ENCODE results near the gene TRIM34. TPM values are rescaled to one million over a fixed set of nuclear protein-coding genes. Genes with fewer than 3 reads are reported as not detected.

The TRIM34 gene
- polyA plus RNA-seq, 1 donor (not counting 4 experiments of a cell fraction or from before 2014, with no cell fraction given) = 20.5 TPM

DNA sequence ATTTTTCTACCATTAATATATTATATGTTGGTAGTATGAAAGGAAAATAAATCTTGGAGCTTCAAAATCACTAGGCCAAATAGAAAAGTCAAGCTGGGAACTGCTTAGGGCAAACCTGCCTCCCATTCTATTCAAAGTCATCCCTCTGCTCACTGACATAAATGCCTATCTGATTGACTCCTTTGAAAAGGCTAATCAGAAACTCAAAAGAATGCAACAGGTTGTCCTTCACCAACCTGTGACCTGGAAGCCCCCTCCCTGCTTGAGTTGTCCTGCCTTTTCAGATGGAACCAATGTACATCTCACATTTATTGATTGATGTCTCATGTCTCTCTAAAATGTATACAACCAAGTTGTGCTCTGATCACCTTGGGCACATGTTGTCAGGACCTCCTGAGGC lies 3.2 kb upstream of the TRIM34 start:
- H3K9ac ChIP-seq (ENCODE audit: control insufficient read depth, extremely low read depth, insufficient read depth, low read length) = peak overlapping the region; percentile 50
- peak overlapping the region; percentile 82 for H3K4me2 ChIP-seq (ENCODE audit: control insufficient read depth, extremely low read depth, insufficient read depth, low read depth, low read length)

GRCh38 chr11:5622802-5623201 lies 2.0 kb upstream of the TRIM34 start:
- H2AFZ ChIP-seq (ENCODE audit: control insufficient read depth, low read length) = no peak overlapping the region
- no peak overlapping the region for H3K4me3 ChIP-seq (ENCODE audit: control insufficient read depth in 2 of 3, extremely low read depth in 1 of 3, insufficient read depth in 2 of 3, low read depth in 1 of 3, low read length in 3 of 3)
- no peaks in the 10 kb centered on the region for H3K36me3 ChIP-seq (ENCODE audit: control insufficient read depth in 2 of 2, extremely low read depth in 1 of 2, insufficient read depth in 2 of 2, low read length in 2 of 2)
- dilution Hi-C loops (cut with MboI; ENCODE audit: extremely low pct_ligation_motif_present, low sequenced_read_pairs) = no loop called here
- no peaks in the 10 kb centered on the region for H3K9me3 ChIP-seq (ENCODE audit: control insufficient read depth, low read depth, low read length)
- no peaks in the 10 kb centered on the region for H3K9me1 ChIP-seq (ENCODE audit: control insufficient read depth, extremely low read depth, insufficient read depth, low read length)
- no peak overlapping the region for H3K27ac ChIP-seq (ENCODE audit: control insufficient read depth, insufficient read depth, low read length)
- no peaks in the 10 kb centered on the region for H4K20me1 ChIP-seq (ENCODE audit: control insufficient read depth, extremely low read depth, insufficient read depth, low read length)
- no peaks in the 10 kb centered on the region for H3K27me3 ChIP-seq (ENCODE audit: control insufficient read depth, extremely low read depth, insufficient read depth, low read length)
- TF ChIP-seq EZH2 (IDR thresholded peaks at IDR 0.05; ENCODE audit: low read length) = no peak
- no peak for TF ChIP-seq CTCF (optimal IDR thresholded peaks at IDR 0.05 in 1 of 3, IDR thresholded peaks at IDR 0.05 in 1 of 3, conservative IDR thresholded peaks at IDR 0.05 in 1 of 3; ENCODE audit: extremely low read depth in 1 of 3, insufficient read depth in 2 of 3, low read length in 3 of 3)
- H3K79me2 ChIP-seq (ENCODE audit: control insufficient read depth, insufficient read depth, low read length) = no peaks in the 10 kb centered on the region
- H3K9ac ChIP-seq (ENCODE audit: control insufficient read depth, extremely low read depth, insufficient read depth, low read length) = no peak overlapping the region
- no peak for DNase-seq (ENCODE audit: low read depth, low spot score)
- peaks cover 52% of the 10 kb centered on the region for H3K4me1 ChIP-seq (ENCODE audit: control insufficient read depth, extremely low read depth, insufficient read depth, low read length)
- FAIRE-seq = no peak
- H3K4me2 ChIP-seq (ENCODE audit: control insufficient read depth, extremely low read depth, insufficient read depth, low read depth, low read length) = no peak overlapping the region

More for the DNA sequence above, 3.2 kb upstream of the TRIM34 start:
- H3K4me1 ChIP-seq (ENCODE audit: control insufficient read depth, extremely low read depth, insufficient read depth, low read length) = peaks cover 52% of the 10 kb centered on the region
- peak overlapping the region in 1 of 3 experiments; percentile 61 for H3K4me3 ChIP-seq (ENCODE audit: control insufficient read depth in 2 of 3, extremely low read depth in 1 of 3, insufficient read depth in 2 of 3, low read depth in 1 of 3, low read length in 3 of 3)
- no peaks in the 10 kb centered on the region for H4K20me1 ChIP-seq (ENCODE audit: control insufficient read depth, extremely low read depth, insufficient read depth, low read length)
- FAIRE-seq (no peak), DNase-seq (ENCODE audit: low read depth, low spot score) (no peak)
- H3K27ac ChIP-seq (ENCODE audit: control insufficient read depth, insufficient read depth, low read length) = peak overlapping the region; percentile 88
- H3K36me3 ChIP-seq (ENCODE audit: control insufficient read depth in 2 of 2, extremely low read depth in 1 of 2, insufficient read depth in 2 of 2, low read length in 2 of 2) = no peaks in the 10 kb centered on the region
- H3K79me2 ChIP-seq (ENCODE audit: control insufficient read depth, insufficient read depth, low read length) = no peaks in the 10 kb centered on the region
- H2AFZ ChIP-seq (ENCODE audit: control insufficient read depth, low read length) = no peak overlapping the region
- no peaks in the 10 kb centered on the region for H3K27me3 ChIP-seq (ENCODE audit: control insufficient read depth, extremely low read depth, insufficient read depth, low read length)
- no peaks in the 10 kb centered on the region for H3K9me1 ChIP-seq (ENCODE audit: control insufficient read depth, extremely low read depth, insufficient read depth, low read length)
- TF ChIP-seq CTCF (optimal IDR thresholded peaks at IDR 0.05 in 1 of 3, IDR thresholded peaks at IDR 0.05 in 1 of 3, conservative IDR thresholded peaks at IDR 0.05 in 1 of 3; ENCODE audit: extremely low read depth in 1 of 3, insufficient read depth in 2 of 3, low read length in 3 of 3) = no peak
- TF ChIP-seq EZH2 (IDR thresholded peaks at IDR 0.05; ENCODE audit: low read length) = no peak
- no peaks in the 10 kb centered on the region for H3K9me3 ChIP-seq (ENCODE audit: control insufficient read depth, low read depth, low read length)
- dilution Hi-C loops (cut with MboI; ENCODE audit: extremely low pct_ligation_motif_present, low sequenced_read_pairs) = no loop called here

Measured in keratinocyte (primary cell).